Body of pancreas (tissue), 4 donors: ENCODE data around the gene IQCK. TPM values are rescaled to one million over a fixed set of nuclear protein-coding genes. Genes with fewer than 3 reads are reported as not detected.

Experiments
- ATAC-seq: fragments of 150-250 bp; one replicate; pipeline ENCODE4 v1.9.1; 2016
- DNase-seq, 4 donors: peaks; one replicate each; pipeline ENCODE4 v3.0.0-alpha.2; 2019
- H3K27ac ChIP-seq, 4 donors: fragments of 200-600 bp; sonication (generic); 1 replicate in 3 of 4; 2 replicates in 1 of 4; pipeline versions ENCODE4 v1.5.1 to v1.6.1; 2016 to 2019; ENCODE audit warnings: mild to moderate bottlenecking in 1 of 4, mixed read lengths in 1 of 4, moderate library complexity in 1 of 4
- H3K27me3 ChIP-seq, 2 donors: fragments of 200-600 bp; sonication (generic); one replicate each; pipeline ENCODE4 v1.6.0; 2016; ENCODE audit warnings: mild to moderate bottlenecking in 1 of 2
- H3K36me3 ChIP-seq, 2 donors: fragments of 200-600 bp; sonication (generic); replicated peaks in 1 of 2; 2 replicates each; pipeline ENCODE4 v1.5.1; 2016; ENCODE audit warnings: low read depth in 2 of 2; ENCODE audit not compliant: insufficient read depth in 1 of 2
- H3K4me1 ChIP-seq: fragments of 200-600 bp; sonication (generic); one replicate; pipeline ENCODE4 v1.6.0; 2016
- H3K4me3 ChIP-seq, 2 donors: fragments of 200-600 bp; sonication (generic); 1 replicate in 1 of 2; 2 replicates in 1 of 2; pipeline ENCODE4 v1.5.1; 2016 to 2019
- H3K9me3 ChIP-seq, 3 donors: fragments of 200-600 bp; sonication (generic); 1 replicate in 2 of 3; 2 replicates in 1 of 3; pipeline ENCODE4 v1.5.1; 2016
- POLR2A ChIP-seq, 3 donors: fragments of 450-650 bp; IDR thresholded peaks; one replicate each; pipeline ENCODE4 v1.6.1; 2016; ENCODE audit warnings: antibody characterized with exemption in 3 of 3, mild to moderate bottlenecking in 2 of 3
- WGBS, 2 donors: methylation state at CpG; one replicate each; pipeline ENCODE4 v1.1.5; 2017; 5-methylcytosine and 5-hydroxymethylcytosine counted together
- intact Hi-C: fragments of 100-400 bp; cut with DNase I; formaldehyde crosslinking; loops from one replicate; pipeline ENCODE4 v1.15.1; 2023
- total RNA-seq, 2 donors: library from RNA; depleted of rRNA; stranded (reverse); fragments of >200 nt; gene quantifications; one replicate each; pipeline ENCODE4 v1.1.0, GENCODE V29; 2016
- TF ChIP-seq, protein P1 (sequence below), 7 experiments: fragments of 450-650 bp in 4 of 7; fragments of 200-600 bp in 3 of 7; sonication (generic) in 3 of 7; IDR thresholded peaks; one replicate each; pipeline ENCODE4 v1.5.1; 2016 to 2019; ENCODE audit warnings: antibody characterized with exemption in 7 of 7

IQCK gene
- total RNA-seq, 2 donors from 2014 or later = 10.9 to 52.7 TPM

DNA sequence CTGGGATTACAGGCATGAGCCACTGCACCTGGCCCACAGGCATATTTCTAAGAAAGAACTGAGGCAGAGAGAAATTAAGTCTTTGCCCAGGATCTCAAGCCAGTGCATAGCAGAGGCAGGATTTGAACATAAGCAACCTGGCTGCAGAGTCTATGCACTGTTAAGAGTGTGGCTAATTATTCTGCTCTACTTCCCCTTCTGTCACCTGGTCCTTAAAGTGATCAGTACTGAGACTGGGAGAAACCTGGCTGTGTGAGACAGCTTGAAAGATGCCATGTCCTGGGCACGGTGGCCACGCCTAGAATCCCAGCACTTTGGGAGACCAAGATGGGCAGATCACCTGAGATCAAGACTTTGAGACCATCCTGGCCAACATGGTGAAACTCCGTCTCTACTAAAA is 58.1 kb downstream of the IQCK start:
- Histone ChIP-seq H3K36me3 (no peaks in the 10 kb centered on the region), H3K27me3 (no peaks in the 10 kb centered on the region), H3K9me3 (no peaks in the 10 kb centered on the region), H3K27ac (no peak overlapping the region), H3K4me3 (no peak overlapping the region), H3K4me1 (no peaks in the 10 kb centered on the region)
- WGBS, 2 donors = 82 to 93% methylated on average over 3 of the region's 3 CpGs
- ATAC-seq (no peak), DNase-seq (no peak)
- intact Hi-C loops = no loop called here
- TF ChIP-seq, protein P1, sequence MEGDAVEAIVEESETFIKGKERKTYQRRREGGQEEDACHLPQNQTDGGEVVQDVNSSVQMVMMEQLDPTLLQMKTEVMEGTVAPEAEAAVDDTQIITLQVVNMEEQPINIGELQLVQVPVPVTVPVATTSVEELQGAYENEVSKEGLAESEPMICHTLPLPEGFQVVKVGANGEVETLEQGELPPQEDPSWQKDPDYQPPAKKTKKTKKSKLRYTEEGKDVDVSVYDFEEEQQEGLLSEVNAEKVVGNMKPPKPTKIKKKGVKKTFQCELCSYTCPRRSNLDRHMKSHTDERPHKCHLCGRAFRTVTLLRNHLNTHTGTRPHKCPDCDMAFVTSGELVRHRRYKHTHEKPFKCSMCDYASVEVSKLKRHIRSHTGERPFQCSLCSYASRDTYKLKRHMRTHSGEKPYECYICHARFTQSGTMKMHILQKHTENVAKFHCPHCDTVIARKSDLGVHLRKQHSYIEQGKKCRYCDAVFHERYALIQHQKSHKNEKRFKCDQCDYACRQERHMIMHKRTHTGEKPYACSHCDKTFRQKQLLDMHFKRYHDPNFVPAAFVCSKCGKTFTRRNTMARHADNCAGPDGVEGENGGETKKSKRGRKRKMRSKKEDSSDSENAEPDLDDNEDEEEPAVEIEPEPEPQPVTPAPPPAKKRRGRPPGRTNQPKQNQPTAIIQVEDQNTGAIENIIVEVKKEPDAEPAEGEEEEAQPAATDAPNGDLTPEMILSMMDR (IDR thresholded peaks at IDR 0.05) = no peak
- TF ChIP-seq POLR2A (IDR thresholded peaks at IDR 0.05) = no peak

DNA sequence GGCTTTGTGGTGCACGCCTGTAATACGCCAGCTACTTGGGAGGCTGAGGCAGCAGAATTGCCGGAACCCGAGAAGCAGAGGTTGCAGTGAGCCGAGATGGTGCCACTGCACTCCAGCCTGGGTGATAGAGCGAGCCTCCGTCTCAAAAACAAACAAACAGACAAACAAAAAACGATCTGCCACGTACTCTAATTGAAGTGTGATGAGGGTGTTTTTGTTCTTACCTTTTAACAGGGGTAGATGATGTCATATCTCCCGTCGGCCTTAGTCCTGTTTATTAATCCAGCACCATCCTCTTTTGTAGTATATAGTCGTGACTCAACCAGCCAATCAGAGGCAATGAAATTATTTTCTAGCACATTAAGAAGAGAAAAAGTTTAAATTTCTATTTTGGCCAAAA is 58.5 kb downstream of the IQCK start:
- Histone ChIP-seq H3K9me3 (no peaks in the 10 kb centered on the region), H3K4me1 (no peaks in the 10 kb centered on the region), H3K27ac (no peak overlapping the region), H3K36me3 (no peaks in the 10 kb centered on the region), H3K4me3 (no peak overlapping the region), H3K27me3 (no peaks in the 10 kb centered on the region)
- 78 to 87% methylated on average over 12 of the region's 12 CpGs for WGBS, 2 donors
- no peak for TF ChIP-seq POLR2A (IDR thresholded peaks at IDR 0.05)
- TF ChIP-seq, protein P1 (IDR thresholded peaks at IDR 0.05) = no peak
- ATAC-seq = no peak
- DNase-seq = no peak
- intact Hi-C loops = no loop called here

DNA sequence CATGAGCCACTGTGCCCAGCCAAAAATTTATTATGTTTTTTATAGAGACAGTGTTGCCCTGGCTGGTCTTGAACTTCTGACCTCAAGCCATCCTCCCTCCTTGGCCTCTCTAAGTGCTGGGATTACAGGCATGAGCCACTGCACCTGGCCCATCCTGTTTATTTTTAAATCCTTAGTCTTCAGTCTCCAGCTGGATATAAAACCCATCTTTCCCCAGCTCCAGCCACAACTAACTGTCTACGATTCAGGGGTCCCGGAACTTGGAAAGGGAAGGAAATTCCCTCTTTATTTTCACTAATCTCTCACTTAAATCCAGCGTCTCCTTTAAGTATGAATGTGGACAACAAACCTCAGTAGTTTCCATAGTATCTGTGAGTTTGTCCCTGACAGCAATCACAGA is 62.2 kb downstream of the IQCK start:
- DNase-seq = no peak
- TF ChIP-seq POLR2A (IDR thresholded peaks at IDR 0.05) = no peak
- TF ChIP-seq, protein P1 (IDR thresholded peaks at IDR 0.05) = no peak
- intact Hi-C loops = no loop called here
- Histone ChIP-seq H3K27ac (no peak overlapping the region), H3K27me3 (no peaks in the 10 kb centered on the region), H3K9me3 (no peaks in the 10 kb centered on the region), H3K4me1 (peaks cover 4% of the 10 kb centered on the region), H3K4me3 (no peak overlapping the region), H3K36me3 (no peaks in the 10 kb centered on the region)
- no peak for ATAC-seq
- 88 to 91% methylated on average over 3 of the region's 3 CpGs for WGBS, 2 donors

DNA sequence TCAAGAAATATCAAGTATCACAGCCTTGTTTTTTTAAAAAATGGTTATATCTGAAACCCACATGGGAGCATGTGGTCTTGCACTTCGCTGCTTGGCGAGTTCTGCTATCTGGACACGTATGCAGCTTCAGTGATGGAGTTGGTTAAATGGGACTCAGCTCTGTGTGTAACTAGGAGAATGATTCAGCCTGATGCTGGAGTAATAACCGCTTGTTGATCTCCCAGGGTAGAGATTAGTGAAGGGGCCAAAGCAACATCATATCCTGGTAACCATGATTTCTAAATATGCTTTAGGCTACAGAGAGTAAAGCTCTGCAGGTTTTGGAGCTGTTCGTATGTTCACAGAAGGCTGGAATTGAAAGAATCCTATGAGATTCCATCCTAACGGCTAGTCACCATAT is 63.2 kb downstream of the IQCK start:
- no peak for ATAC-seq
- intact Hi-C loops = no loop called here
- Histone ChIP-seq H3K36me3 (no peaks in the 10 kb centered on the region), H3K4me3 (no peak overlapping the region), H3K27me3 (no peaks in the 10 kb centered on the region), H3K27ac (no peak overlapping the region), H3K4me1 (peaks cover 11% of the 10 kb centered on the region), H3K9me3 (no peaks in the 10 kb centered on the region)
- TF ChIP-seq, protein P1 (IDR thresholded peaks at IDR 0.05) = no peak
- TF ChIP-seq POLR2A (IDR thresholded peaks at IDR 0.05) = no peak
- DNase-seq = no peak
- 90 to 96% methylated on average over 5 to 6 of the region's 6 CpGs for WGBS, 2 donors

DNA sequence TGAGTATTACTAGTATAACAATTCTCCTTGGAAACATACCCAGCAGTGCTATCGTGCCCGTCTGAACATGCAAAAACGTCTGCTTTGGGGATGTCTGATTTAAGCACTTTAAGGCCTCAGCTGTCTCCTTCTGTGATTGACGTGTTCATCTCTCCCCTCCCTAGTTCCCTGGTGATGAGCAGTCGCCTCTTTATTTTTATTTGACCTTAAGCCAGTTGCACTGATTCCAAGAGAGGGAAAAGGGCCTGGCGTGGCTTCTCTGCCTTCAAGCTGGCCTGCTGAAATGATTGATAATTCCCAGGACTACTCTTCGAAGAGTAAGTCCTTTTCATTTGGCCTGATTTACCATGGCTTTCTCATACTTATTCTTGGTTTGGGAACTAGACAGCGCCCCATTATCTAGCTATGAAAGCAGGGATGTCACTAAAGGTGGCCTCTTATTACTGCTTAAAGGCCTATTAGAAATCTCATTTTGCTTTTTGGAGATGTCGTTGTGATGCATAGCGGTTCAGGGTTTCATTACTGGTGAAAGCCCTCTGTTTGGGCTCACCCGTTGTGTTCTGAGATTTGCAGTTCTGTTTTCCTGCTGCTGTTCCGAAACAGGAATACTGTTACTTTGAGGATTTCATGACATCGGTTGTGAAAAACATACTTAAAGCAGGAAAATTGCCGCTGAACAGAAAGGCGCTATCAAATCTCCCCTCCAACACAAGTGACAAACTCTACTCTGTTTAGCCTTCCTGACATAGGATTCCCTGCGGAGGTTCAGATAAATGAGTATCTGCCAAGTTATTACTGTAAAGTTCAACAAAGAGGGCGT is 65.5 kb downstream of the IQCK start:
- WGBS, 2 donors = 85 to 86% methylated on average over 17 of the region's 17 CpGs
- Histone ChIP-seq H3K4me3 (no peak overlapping the region), H3K27ac (no peak overlapping the region), H3K36me3 (no peaks in the 10 kb centered on the region), H3K4me1 (peaks cover 11% of the 10 kb centered on the region), H3K27me3 (no peaks in the 10 kb centered on the region), H3K9me3 (no peaks in the 10 kb centered on the region)
- no peak for TF ChIP-seq POLR2A (IDR thresholded peaks at IDR 0.05)
- TF ChIP-seq, protein P1 (IDR thresholded peaks at IDR 0.05) = no peak
- ATAC-seq (no peak), DNase-seq (no peak)
- intact Hi-C loops = no loop called here
